Ramos (cell line): ENCODE measurements around the gene BNIP5.

Experiments used
- in situ Hi-C: fragments of 300-500 bp; cut with MboI; formaldehyde crosslinking; loops from one replicate; pipeline ENCODE4 v1.14.3; 2022; ENCODE audit warnings: low sequenced_read_pairs; ENCODE audit not compliant: unreplicated experiment

The BNIP5 gene

GRCh38 chr6:36336779-36337241 lies at the start of gene BNIP5:
TSS of gene BNIP5 (minus strand) at chr6:36336888. CDS start at chr6:36330690, 6,198 bp downstream.
- in situ Hi-C loops = no loop called here

- in situ Hi-C loops = no loop called here
Observed at GRCh38 chr6:36384095-36384494, 47.4 kb upstream of the BNIP5 start.

GRCh38 chr6:36383606-36384005 lies 46.9 kb upstream of the BNIP5 start:
- in situ Hi-C loops = no loop called here

- in situ Hi-C loops = no loop called here
Observed at GRCh38 chr6:36382976-36383375, 46.3 kb upstream of the BNIP5 start.

- in situ Hi-C loops = no loop called here
Observed at GRCh38 chr6:36381502-36382389, 45.1 kb upstream of the BNIP5 start.

- in situ Hi-C loops = no loop called here
Observed at GRCh38 chr6:36380166-36380565, 43.5 kb upstream of the BNIP5 start.

- in situ Hi-C loops = no loop called here
Observed at GRCh38 chr6:36378936-36379335, 42.2 kb upstream of the BNIP5 start.

- in situ Hi-C loops = no loop called here
Observed at GRCh38 chr6:36378243-36378920, 41.7 kb upstream of the BNIP5 start.

GRCh38 chr6:36377594-36377993 lies 40.9 kb upstream of the BNIP5 start:
- in situ Hi-C loops = no loop called here

GRCh38 chr6:36376742-36377141 lies 40.1 kb upstream of the BNIP5 start:
- in situ Hi-C loops = no loop called here

GRCh38 chr6:36376183-36376582 lies 39.5 kb upstream of the BNIP5 start:
- in situ Hi-C loops = no loop called here

GRCh38 chr6:36375644-36376155 lies 39.0 kb upstream of the BNIP5 start:
- in situ Hi-C loops = no loop called here

GRCh38 chr6:36374972-36375371 lies 38.3 kb upstream of the BNIP5 start:
- in situ Hi-C loops = no loop called here

- in situ Hi-C loops = no loop called here
Observed at GRCh38 chr6:36374194-36374593, 37.5 kb upstream of the BNIP5 start.

- in situ Hi-C loops = no loop called here
Observed at GRCh38 chr6:36373368-36374019, 36.8 kb upstream of the BNIP5 start.

- in situ Hi-C loops = no loop called here
Observed at GRCh38 chr6:36372088-36372487, 35.4 kb upstream of the BNIP5 start.

GRCh38 chr6:36371211-36371610 lies 34.5 kb upstream of the BNIP5 start:
- in situ Hi-C loops = no loop called here

GRCh38 chr6:36370638-36371037 lies 34.0 kb upstream of the BNIP5 start:
- in situ Hi-C loops = no loop called here

- in situ Hi-C loops = no loop called here
Observed at GRCh38 chr6:36368921-36369865, 32.5 kb upstream of the BNIP5 start.

GRCh38 chr6:36368421-36368820 lies 31.7 kb upstream of the BNIP5 start:
- in situ Hi-C loops = no loop called here
